Breast epithelium (tissue), 3 donors: ENCODE measurements around the gene ABLIM2.

Experiments
- POLR2A ChIP-seq: fragments of 450-650 bp; IDR thresholded peaks from one replicate; pipeline ENCODE4 v1.6.1; 2016; ENCODE audit warnings: antibody characterized with exemption, mild to moderate bottlenecking, moderate library complexity
- POLR2AphosphoS5 ChIP-seq, 3 donors: sonication (generic); formaldehyde crosslinking; IDR thresholded peaks; one replicate each; pipeline ENCODE4 v1.6.1; 2017; ENCODE audit warnings: antibody characterized with exemption in 3 of 3
- TF ChIP-seq, protein P1 (sequence below), 3 donors: fragments of 450-650 bp; IDR thresholded peaks; one replicate each; pipeline ENCODE4 v1.5.1; 2016 to 2017; ENCODE audit warnings: antibody characterized with exemption in 3 of 3, mild to moderate bottlenecking in 3 of 3, moderate library complexity in 3 of 3

DNA sequence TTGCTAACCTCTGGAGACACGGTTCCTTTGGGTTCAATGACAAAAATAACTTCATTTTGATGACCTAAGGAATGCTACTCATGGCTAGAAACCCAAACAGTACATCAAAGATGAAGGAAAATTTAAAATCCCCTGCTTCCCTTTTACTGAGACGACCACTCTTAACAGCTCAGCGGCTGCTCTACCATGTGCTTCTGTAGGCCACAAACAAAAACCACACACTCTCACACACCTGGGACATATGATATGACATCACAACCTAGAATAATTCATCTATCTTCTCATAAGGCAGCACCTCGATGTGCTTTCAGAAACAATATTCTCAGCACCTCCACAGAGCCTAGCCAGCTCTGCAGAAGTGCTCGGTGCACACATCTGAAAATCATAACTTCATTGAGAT, 34.7 kb downstream of the ABLIM2 start:
- TF ChIP-seq POLR2AphosphoS5 (IDR thresholded peaks at IDR 0.05) (no peak), POLR2A (no peak)
- TF ChIP-seq, protein P1, sequence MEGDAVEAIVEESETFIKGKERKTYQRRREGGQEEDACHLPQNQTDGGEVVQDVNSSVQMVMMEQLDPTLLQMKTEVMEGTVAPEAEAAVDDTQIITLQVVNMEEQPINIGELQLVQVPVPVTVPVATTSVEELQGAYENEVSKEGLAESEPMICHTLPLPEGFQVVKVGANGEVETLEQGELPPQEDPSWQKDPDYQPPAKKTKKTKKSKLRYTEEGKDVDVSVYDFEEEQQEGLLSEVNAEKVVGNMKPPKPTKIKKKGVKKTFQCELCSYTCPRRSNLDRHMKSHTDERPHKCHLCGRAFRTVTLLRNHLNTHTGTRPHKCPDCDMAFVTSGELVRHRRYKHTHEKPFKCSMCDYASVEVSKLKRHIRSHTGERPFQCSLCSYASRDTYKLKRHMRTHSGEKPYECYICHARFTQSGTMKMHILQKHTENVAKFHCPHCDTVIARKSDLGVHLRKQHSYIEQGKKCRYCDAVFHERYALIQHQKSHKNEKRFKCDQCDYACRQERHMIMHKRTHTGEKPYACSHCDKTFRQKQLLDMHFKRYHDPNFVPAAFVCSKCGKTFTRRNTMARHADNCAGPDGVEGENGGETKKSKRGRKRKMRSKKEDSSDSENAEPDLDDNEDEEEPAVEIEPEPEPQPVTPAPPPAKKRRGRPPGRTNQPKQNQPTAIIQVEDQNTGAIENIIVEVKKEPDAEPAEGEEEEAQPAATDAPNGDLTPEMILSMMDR (IDR thresholded peaks at IDR 0.05) = no peak
